Dermis blood vessel endothelial cell (primary cell): ENCODE measurements around the gene LRRC8A. TPM values are rescaled to one million over a fixed set of nuclear protein-coding genes. Genes with fewer than 3 reads are reported as not detected.

Source experiments
- total RNA-seq: library from RNA; depleted of rRNA; stranded (reverse); fragments of >200 nt; gene quantifications from 2 replicates; pipeline ENCODE4 v1.2.3, GENCODE V29; 2014

The LRRC8A gene
- total RNA-seq, 1 donor from 2014 or later, result 102 TPM

Other genes starting within 250 kb of the LRRC8A start
- gene DYNC2I2, start 225.3 kb upstream of the LRRC8A start, total RNA-seq, result 49.7 and 95.8 TPM in 2 replicates
- 512 and 600 TPM in 2 replicates for gene SET, start 192.9 kb upstream of the LRRC8A start, total RNA-seq
- 12.9 and 26.9 TPM in 2 replicates for gene PKN3, start 179.6 kb upstream of the LRRC8A start, total RNA-seq
- gene ZDHHC12, start 158.0 kb upstream of the LRRC8A start, total RNA-seq, result 41.0 and 104 TPM in 2 replicates
- 14.1 and 31.0 TPM in 2 replicates for gene ZER1, start 110.2 kb upstream of the LRRC8A start, total RNA-seq
- gene TBC1D13, start 94.9 kb upstream of the LRRC8A start, total RNA-seq, result 15.3 and 25.5 TPM in 2 replicates
- gene ENDOG, start 63.6 kb upstream of the LRRC8A start, total RNA-seq, result 21.4 and 37.3 TPM in 2 replicates
- gene SPOUT1, start 52.3 kb upstream of the LRRC8A start, total RNA-seq, result 31.1 and 55.7 TPM in 2 replicates
- 5.3 and 9.7 TPM in 2 replicates for gene KYAT1, start 183 bp upstream of the LRRC8A start, total RNA-seq
- gene PHYHD1, start 38.8 kb downstream of the LRRC8A start, total RNA-seq, result 0.85 TPM in 1 of 2 replicates, not detected in the other
- 38.4 and 45.6 TPM in 2 replicates for gene DOLK, start 65.5 kb downstream of the LRRC8A start, total RNA-seq
- 45.6 and 94.3 TPM in 2 replicates for gene NUP188, start 65.6 kb downstream of the LRRC8A start, total RNA-seq
- gene SH3GLB2, start 146.2 kb downstream of the LRRC8A start, total RNA-seq, result 60.2 and 70.1 TPM in 2 replicates
- 34.4 and 39.5 TPM in 2 replicates for gene MIGA2, start 154.5 kb downstream of the LRRC8A start, total RNA-seq
- 10.7 and 15.5 TPM in 2 replicates for gene DOLPP1, start 199.0 kb downstream of the LRRC8A start, total RNA-seq
- 34.0 and 61.8 TPM in 2 replicates for gene CRAT, start 228.7 kb downstream of the LRRC8A start, total RNA-seq
- 80.0 and 145 TPM in 2 replicates for gene PTPA, start 229.3 kb downstream of the LRRC8A start, total RNA-seq